PC-9 (cell line): ENCODE data around the gene DCTN2.

Experiments
- EZH2 ChIP-seq: fragments of 200-600 bp; sonication (generic); IDR thresholded peaks from 2 replicates; pipeline ENCODE4 v1.8.0; 2017; ENCODE audit warnings: antibody characterized with exemption, low read depth
- TF ChIP-seq, protein P1 (sequence below): fragments of 200-600 bp; sonication (generic); conservative IDR thresholded peaks from 2 replicates; pipeline ENCODE4 v1.6.1; 2017; ENCODE audit warnings: mixed run types, antibody characterized with exemption, mild to moderate bottlenecking, moderate library complexity

GRCh38 chr12:57528176-57528575, 18.8 kb downstream of the DCTN2 start:
- TF ChIP-seq, protein P1, sequence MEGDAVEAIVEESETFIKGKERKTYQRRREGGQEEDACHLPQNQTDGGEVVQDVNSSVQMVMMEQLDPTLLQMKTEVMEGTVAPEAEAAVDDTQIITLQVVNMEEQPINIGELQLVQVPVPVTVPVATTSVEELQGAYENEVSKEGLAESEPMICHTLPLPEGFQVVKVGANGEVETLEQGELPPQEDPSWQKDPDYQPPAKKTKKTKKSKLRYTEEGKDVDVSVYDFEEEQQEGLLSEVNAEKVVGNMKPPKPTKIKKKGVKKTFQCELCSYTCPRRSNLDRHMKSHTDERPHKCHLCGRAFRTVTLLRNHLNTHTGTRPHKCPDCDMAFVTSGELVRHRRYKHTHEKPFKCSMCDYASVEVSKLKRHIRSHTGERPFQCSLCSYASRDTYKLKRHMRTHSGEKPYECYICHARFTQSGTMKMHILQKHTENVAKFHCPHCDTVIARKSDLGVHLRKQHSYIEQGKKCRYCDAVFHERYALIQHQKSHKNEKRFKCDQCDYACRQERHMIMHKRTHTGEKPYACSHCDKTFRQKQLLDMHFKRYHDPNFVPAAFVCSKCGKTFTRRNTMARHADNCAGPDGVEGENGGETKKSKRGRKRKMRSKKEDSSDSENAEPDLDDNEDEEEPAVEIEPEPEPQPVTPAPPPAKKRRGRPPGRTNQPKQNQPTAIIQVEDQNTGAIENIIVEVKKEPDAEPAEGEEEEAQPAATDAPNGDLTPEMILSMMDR, result no peak
- TF ChIP-seq EZH2, result no peak
